ENCODE results near the gene B4GALNT4.

B4GALNT4 gene

DNA sequence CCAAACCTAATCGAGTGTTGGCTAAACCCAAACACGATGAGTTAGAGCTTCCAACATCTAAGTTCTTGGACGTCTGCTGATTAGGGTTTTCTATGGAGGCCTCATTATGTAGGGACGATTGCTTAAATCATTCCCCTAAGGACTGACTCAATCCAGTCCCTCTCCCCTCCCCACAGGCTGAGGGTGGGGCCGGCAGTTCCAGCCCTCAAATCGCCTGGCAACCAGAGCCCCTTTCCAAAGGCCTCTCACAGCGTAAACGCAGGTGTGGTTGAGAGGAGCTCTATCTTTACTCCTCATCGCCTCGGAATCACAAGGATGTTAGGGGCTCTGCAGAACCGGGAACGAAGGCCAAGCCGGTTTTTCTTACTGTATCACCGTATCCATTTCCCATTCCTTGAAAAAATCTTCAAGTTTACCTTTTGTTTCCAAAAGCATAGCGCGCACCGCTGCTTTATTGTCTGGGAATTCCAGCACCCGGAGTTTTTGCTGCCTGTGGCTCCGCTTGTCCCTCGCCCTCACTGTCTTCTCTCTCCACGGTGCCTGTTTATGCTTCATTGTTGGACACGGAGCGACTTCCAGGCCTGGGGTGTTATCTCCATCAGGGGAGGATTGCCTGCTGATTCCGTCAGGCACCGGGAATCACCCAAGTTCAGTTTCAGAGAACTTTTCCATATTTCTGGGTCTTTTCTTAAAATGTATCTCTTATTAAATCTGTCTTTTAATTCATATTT, 34.9 kb upstream of the B4GALNT4 start:
- ChIA-PET POLR2A (interaction anchor here (0.8 kb wide), 1 partner anchor 21 kb away, joined by 3 read pairs; no protein-coding TSS in a partner anchor), CTCF (no interaction called here)
- DNase-seq (ENCODE audit: extremely low spot score) = no peak
- no peak for TF ChIP-seq LEF1 (IDR thresholded peaks at IDR 0.05; ENCODE audit: borderline replicate concordance)
- TF ChIP-seq SP1 (IDR thresholded peaks at IDR 0.05) = no peak
- TF ChIP-seq TARDBP (IDR thresholded peaks at IDR 0.05) = no peak
- no peak for TF ChIP-seq SUZ12 (IDR thresholded peaks at IDR 0.05)
- TF ChIP-seq NFRKB (IDR thresholded peaks at IDR 0.05) = no peak

DNA sequence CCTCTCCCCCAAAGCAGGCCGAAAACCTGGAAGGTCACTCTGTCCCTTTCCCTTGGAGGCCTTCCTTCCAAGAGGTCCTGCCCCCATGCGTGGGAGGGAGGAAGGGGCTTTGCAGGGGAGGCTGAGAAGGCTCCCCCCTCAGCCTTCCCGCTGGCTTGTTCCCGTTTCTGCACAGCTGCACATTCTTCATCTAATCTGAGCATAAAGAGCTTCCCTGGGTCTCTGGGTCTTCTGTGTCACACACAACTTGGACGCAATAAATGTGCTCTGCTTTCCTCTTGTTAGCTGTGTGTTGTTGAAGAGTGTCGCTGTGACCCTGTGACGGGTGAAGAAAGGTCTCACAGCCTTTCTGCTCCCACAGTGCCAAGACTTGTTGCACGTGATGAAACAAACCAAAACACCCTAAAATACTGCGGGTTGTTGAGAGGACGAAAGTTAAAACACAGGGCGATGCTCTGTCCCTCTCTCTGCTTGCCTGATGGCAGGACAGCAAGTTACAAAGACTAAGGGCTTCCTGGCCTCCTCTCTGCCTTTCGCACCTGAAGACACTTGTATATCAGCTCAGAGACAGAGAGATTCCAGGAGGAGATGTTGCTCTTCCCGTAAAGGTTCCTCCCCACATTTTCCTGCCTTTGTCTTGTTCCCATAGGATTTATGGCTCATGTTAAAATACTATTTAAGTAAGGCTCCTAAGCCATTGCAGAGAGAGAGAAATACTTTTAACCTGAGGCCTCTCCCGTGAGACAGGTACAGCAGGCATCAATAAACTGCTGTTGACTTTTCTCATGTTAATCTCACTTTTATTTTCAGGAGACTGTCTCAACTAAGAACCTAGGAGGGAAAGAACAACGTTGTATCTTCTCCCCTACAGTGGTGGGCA, 33.3 kb upstream of the B4GALNT4 start:
- no peak for TF ChIP-seq ZNF384 (IDR thresholded peaks at IDR 0.05)
- no peak for TF ChIP-seq FOXK2 (IDR thresholded peaks at IDR 0.05)
- no peak for TF ChIP-seq NFRKB (IDR thresholded peaks at IDR 0.05)
- TF ChIP-seq TARDBP (IDR thresholded peaks at IDR 0.05) = no peak
- TF ChIP-seq LEF1 (IDR thresholded peaks at IDR 0.05; ENCODE audit: borderline replicate concordance) = no peak
- no peak for TF ChIP-seq SP1 (IDR thresholded peaks at IDR 0.05)
- no peak for TF ChIP-seq CTBP1 (IDR thresholded peaks at IDR 0.05; ENCODE audit: borderline replicate concordance)
- TF ChIP-seq FOXA1 (IDR thresholded peaks at IDR 0.05) = no peak
- TF ChIP-seq HDGF (IDR thresholded peaks at IDR 0.05; ENCODE audit: borderline replicate concordance) = no peak
- TF ChIP-seq L3MBTL2 (conservative IDR thresholded peaks at IDR 0.05) = no peak
- TF ChIP-seq ARNT (IDR thresholded peaks at IDR 0.05) = no peak
- TF ChIP-seq BHLHE40 (IDR thresholded peaks at IDR 0.05; ENCODE audit: borderline replicate concordance) = no peak
- TF ChIP-seq FOXM1 (IDR thresholded peaks at IDR 0.05; ENCODE audit: borderline replicate concordance) = no peak
- no peak for DNase-seq (ENCODE audit: extremely low spot score)
- ChIA-PET POLR2A (interaction anchor here (0.8 kb wide), 1 partner anchor 76 kb away, joined by 4 read pairs; no protein-coding TSS in a partner anchor), CTCF (no interaction called here)

DNA sequence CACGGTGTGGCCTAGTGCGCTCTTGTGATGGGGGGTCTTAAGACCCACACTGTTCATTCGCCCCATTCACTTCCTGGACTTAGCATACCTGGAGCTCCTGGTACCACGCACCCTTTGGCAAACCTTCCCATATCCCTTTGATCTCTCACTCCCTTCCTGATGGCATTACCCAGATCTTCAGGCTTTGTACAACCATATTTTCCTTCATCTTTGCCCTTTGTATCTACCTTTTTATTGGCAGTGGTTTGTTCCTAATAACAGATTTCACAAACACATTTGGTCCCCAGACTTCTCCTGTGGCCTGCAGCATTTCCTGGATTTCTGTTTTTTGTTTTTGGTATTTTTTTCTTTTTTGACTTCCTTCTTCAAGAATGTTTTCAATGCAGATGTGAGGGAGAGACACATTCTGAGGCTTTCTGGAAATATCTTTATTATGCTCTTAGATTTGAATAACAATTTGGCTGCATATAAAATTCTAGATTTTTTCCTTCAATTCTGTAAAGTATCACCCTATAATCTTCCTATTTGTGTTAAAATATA, 32.6 kb upstream of the B4GALNT4 start:
- POLR2A ChIA-PET = no interaction called here
- no peak for DNase-seq (ENCODE audit: extremely low spot score)
- TF ChIP-seq HDGF (IDR thresholded peaks at IDR 0.05; ENCODE audit: borderline replicate concordance) = no peak
- TF ChIP-seq, protein P1, sequence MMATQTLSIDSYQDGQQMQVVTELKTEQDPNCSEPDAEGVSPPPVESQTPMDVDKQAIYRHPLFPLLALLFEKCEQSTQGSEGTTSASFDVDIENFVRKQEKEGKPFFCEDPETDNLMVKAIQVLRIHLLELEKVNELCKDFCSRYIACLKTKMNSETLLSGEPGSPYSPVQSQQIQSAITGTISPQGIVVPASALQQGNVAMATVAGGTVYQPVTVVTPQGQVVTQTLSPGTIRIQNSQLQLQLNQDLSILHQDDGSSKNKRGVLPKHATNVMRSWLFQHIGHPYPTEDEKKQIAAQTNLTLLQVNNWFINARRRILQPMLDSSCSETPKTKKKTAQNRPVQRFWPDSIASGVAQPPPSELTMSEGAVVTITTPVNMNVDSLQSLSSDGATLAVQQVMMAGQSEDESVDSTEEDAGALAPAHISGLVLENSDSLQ (IDR thresholded peaks at IDR 0.05) = no peak
- no peak for TF ChIP-seq CTBP1 (IDR thresholded peaks at IDR 0.05; ENCODE audit: borderline replicate concordance)
- no peak for TF ChIP-seq ELF4 (IDR thresholded peaks at IDR 0.05)
- TF ChIP-seq FOXM1 (IDR thresholded peaks at IDR 0.05; ENCODE audit: borderline replicate concordance) = no peak
- no peak for TF ChIP-seq NFRKB (IDR thresholded peaks at IDR 0.05)
- TF ChIP-seq FOXA1 (IDR thresholded peaks at IDR 0.05) = no peak
- TF ChIP-seq FOXK2 (IDR thresholded peaks at IDR 0.05) = no peak
- TF ChIP-seq BHLHE40 (IDR thresholded peaks at IDR 0.05; ENCODE audit: borderline replicate concordance) = no peak
- no peak for TF ChIP-seq SP1 (IDR thresholded peaks at IDR 0.05)
- TF ChIP-seq ARNT (IDR thresholded peaks at IDR 0.05) = no peak
- TF ChIP-seq SUZ12 (IDR thresholded peaks at IDR 0.05) = no peak
- no peak for TF ChIP-seq ZNF384 (IDR thresholded peaks at IDR 0.05)
- no peak for TF ChIP-seq TARDBP (IDR thresholded peaks at IDR 0.05)
- no peak for TF ChIP-seq LEF1 (IDR thresholded peaks at IDR 0.05; ENCODE audit: borderline replicate concordance)
- CTCF ChIA-PET = no interaction called here

DNA sequence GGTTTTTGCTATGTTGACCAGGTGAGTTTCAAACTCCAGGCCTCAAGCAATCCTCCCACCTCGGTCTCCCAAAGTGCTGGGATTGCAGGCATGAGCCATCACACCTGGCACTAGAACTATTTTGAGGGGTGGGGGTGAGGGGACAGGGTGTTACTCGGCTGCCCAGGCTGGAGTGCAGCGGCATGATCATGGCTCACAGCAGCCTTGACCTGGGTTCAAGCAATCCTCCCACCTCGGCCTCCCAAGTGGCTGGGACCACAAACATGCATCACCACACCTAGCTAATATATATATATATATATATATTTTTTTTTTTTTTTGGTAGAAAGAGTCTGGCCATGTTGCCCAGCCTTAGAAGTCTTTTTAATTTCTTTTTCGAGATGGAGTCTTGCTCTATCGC, 31.6 kb upstream of the B4GALNT4 start:
- CTCF ChIA-PET = no interaction called here
- no peak for DNase-seq (ENCODE audit: extremely low spot score)
- no peak for TF ChIP-seq L3MBTL2 (conservative IDR thresholded peaks at IDR 0.05)
- no peak for TF ChIP-seq SP1 (IDR thresholded peaks at IDR 0.05)
- TF ChIP-seq FOXM1 (IDR thresholded peaks at IDR 0.05; ENCODE audit: borderline replicate concordance) = no peak
- TF ChIP-seq, protein P1 (IDR thresholded peaks at IDR 0.05) = no peak
- no peak for TF ChIP-seq FOXK2 (IDR thresholded peaks at IDR 0.05)
- TF ChIP-seq LEF1 (IDR thresholded peaks at IDR 0.05; ENCODE audit: borderline replicate concordance) = no peak
- TF ChIP-seq BHLHE40 (IDR thresholded peaks at IDR 0.05; ENCODE audit: borderline replicate concordance) = no peak
- no peak for TF ChIP-seq ELF4 (IDR thresholded peaks at IDR 0.05)
- TF ChIP-seq FOXA1 (IDR thresholded peaks at IDR 0.05) = no peak
- no peak for TF ChIP-seq ZNF384 (IDR thresholded peaks at IDR 0.05)
- no peak for TF ChIP-seq ARNT (IDR thresholded peaks at IDR 0.05)
- no peak for TF ChIP-seq CTBP1 (IDR thresholded peaks at IDR 0.05; ENCODE audit: borderline replicate concordance)
- no peak for TF ChIP-seq HDGF (IDR thresholded peaks at IDR 0.05; ENCODE audit: borderline replicate concordance)
- no peak for TF ChIP-seq SUZ12 (IDR thresholded peaks at IDR 0.05)
- TF ChIP-seq NFRKB (IDR thresholded peaks at IDR 0.05) = no peak
- POLR2A ChIA-PET = no interaction called here

DNA sequence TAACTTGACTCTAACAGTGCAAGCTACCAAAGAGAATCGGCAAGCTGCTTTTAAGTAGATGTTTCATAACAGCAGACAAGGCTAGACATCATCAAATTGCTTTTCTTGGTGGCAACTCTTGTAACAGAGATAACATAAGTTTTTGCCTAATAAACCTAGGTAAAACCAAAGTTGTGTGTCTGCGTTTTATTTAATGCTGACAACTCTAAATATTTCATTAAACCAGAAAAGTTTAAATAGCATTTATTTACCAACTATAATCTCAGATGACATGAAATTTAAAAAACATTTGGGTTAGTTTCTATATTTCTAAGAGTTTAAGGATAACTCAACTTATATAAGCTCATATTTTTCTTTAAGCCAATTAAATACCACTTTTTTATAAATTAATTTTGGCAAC, 29.3 kb upstream of the B4GALNT4 start:
- DNase-seq (ENCODE audit: extremely low spot score) = no peak
- CTCF ChIA-PET = interaction anchor here (0.8 to 1.4 kb wide), 3 partner anchors 15 to 89 kb away, joined by 3 to 4 read pairs (median 4); no protein-coding TSS in a partner anchor
- POLR2A ChIA-PET = interaction anchor here (1.0 to 1.4 kb wide), 2 partner anchors 9 to 109 kb away, joined by 3 read pairs; no protein-coding TSS in a partner anchor
- TF ChIP-seq ELF4 (IDR thresholded peaks at IDR 0.05) (no peak), FOXK2 (IDR thresholded peaks at IDR 0.05) (no peak), ZNF384 (IDR thresholded peaks at IDR 0.05) (no peak), SP1 (IDR thresholded peaks at IDR 0.05) (no peak), HDGF (IDR thresholded peaks at IDR 0.05; ENCODE audit: borderline replicate concordance) (no peak), TARDBP (IDR thresholded peaks at IDR 0.05) (no peak), SUZ12 (IDR thresholded peaks at IDR 0.05) (no peak), BHLHE40 (IDR thresholded peaks at IDR 0.05; ENCODE audit: borderline replicate concordance) (no peak), LEF1 (IDR thresholded peaks at IDR 0.05; ENCODE audit: borderline replicate concordance) (no peak), NFRKB (IDR thresholded peaks at IDR 0.05) (no peak), FOXM1 (IDR thresholded peaks at IDR 0.05; ENCODE audit: borderline replicate concordance) (no peak), FOXA1 (IDR thresholded peaks at IDR 0.05) (no peak), CTBP1 (IDR thresholded peaks at IDR 0.05; ENCODE audit: borderline replicate concordance) (no peak), L3MBTL2 (conservative IDR thresholded peaks at IDR 0.05) (no peak)
- TF ChIP-seq, protein P1 (IDR thresholded peaks at IDR 0.05) = no peak

All from HEK293T (cell line).